IMR-90 (cell line): ENCODE measurements around the gene NAPB. TPM values are rescaled to one million over a fixed set of nuclear protein-coding genes. Genes with fewer than 3 reads are reported as not detected.
A peak's percentile ranks its signal among the peaks of the same experiment; 100 is the strongest.

Experiments
- ATAC-seq: fragments of 200-7000 bp; cut with Tn5 transposase; 2 replicates; pipeline ENCODE4 v1.9.1; 2020; ENCODE audit warnings: low read depth, mild to moderate bottlenecking, moderate library complexity
- BruUV-seq: library from RNA; stranded (reverse); fragments of 400-500 nt; replicated peaks from 2 replicates; lab custom pipeline; 2021; lab: Mats Ljungman, UMichigan
- CTCF ChIA-PET: fragments of 300-600 bp; formaldehyde crosslinking; extraction: SDS; loops from one replicate; lab custom pipeline; 2021; ENCODE audit warnings: antibody characterized with exemption; lab: Yijun Ruan, JAX
- POLR2A ChIA-PET: fragments of 300-600 bp; sonication (Branson Sonifier 250); formaldehyde crosslinking; loops from one replicate; lab custom pipeline; 2022; ENCODE audit warnings: antibody characterized with exemption; ENCODE audit not compliant: unreplicated experiment; lab: Charles Lee
- DNase-seq: peaks from one replicate; pipeline ENCODE4 v3.0.0; 2013
- H2AFZ ChIP-seq: replicated peaks from 2 replicates; pipeline ENCODE3; 2013; ENCODE audit warnings: low read length, mild to moderate bottlenecking; ENCODE audit not compliant: poor library complexity
- H2AK5ac ChIP-seq: 2 replicates; pipeline ENCODE4 v1.6.1; 2013; ENCODE audit warnings: low read depth, low read length, inconsistent platforms
- H2AK9ac ChIP-seq: replicated peaks from 2 replicates; pipeline ENCODE3; 2013; ENCODE audit warnings: mild to moderate bottlenecking, low read depth, low read length, moderate library complexity; ENCODE audit not compliant: poor library complexity
- H2BK120ac ChIP-seq: 2 replicates; pipeline ENCODE4 v1.6.1; 2013; ENCODE audit warnings: low read depth, low read length, inconsistent platforms
- H2BK15ac ChIP-seq: 3 replicates; pipeline ENCODE4 v1.6.1; 2013; ENCODE audit warnings: low read depth, low read length, inconsistent platforms
- H2BK20ac ChIP-seq: 2 replicates; pipeline ENCODE4 v1.6.1; 2013; ENCODE audit warnings: low read depth, mild to moderate bottlenecking, inconsistent platforms, low read length, moderate library complexity
- H2BK5ac ChIP-seq: 2 replicates; pipeline ENCODE4 v1.6.1; 2013; ENCODE audit warnings: mild to moderate bottlenecking, low read depth, low read length, inconsistent platforms; ENCODE audit not compliant: poor library complexity, severe bottlenecking
- H3K14ac ChIP-seq: replicated peaks from 2 replicates; pipeline ENCODE4 v1.6.1; 2013; ENCODE audit warnings: low read depth, low read length, inconsistent platforms
- H3K18ac ChIP-seq: 2 replicates; pipeline ENCODE4 v1.6.1; 2013; ENCODE audit warnings: low read depth, low read length, control low read depth
- H3K23ac ChIP-seq: 2 replicates; pipeline ENCODE4 v1.6.1; 2013; ENCODE audit warnings: low read depth, low read length, inconsistent platforms
- H3K27ac ChIP-seq: 2 replicates; pipeline ENCODE4 v1.5.1; 2013; ENCODE audit warnings: mild to moderate bottlenecking, control low read depth, low read length; ENCODE audit not compliant: insufficient read depth
- H3K27me3 ChIP-seq: 2 replicates; pipeline ENCODE4 v1.6.1; 2013; ENCODE audit warnings: low read length; ENCODE audit not compliant: control insufficient read depth, insufficient read depth
- H3K36me3 ChIP-seq: 2 replicates; pipeline ENCODE4 v1.6.1; 2013; ENCODE audit warnings: low read length, mixed read lengths; ENCODE audit not compliant: control insufficient read depth, insufficient read depth
- H3K4ac ChIP-seq: 2 replicates; pipeline ENCODE4 v1.6.1; 2013; ENCODE audit warnings: low read depth, low read length, inconsistent platforms
- H3K4me1 ChIP-seq: 2 replicates; pipeline ENCODE4 v1.6.1; 2013; ENCODE audit warnings: low read length, mixed read lengths; ENCODE audit not compliant: control insufficient read depth, insufficient read depth
- H3K4me2 ChIP-seq: 2 replicates; pipeline ENCODE4 v1.6.1; 2013; ENCODE audit warnings: low read depth, mild to moderate bottlenecking, control low read depth, low read length, moderate library complexity
- H3K4me3 ChIP-seq: 2 replicates; pipeline ENCODE4 v1.5.1; 2013; ENCODE audit warnings: low read depth, mild to moderate bottlenecking, control low read depth, low read length, moderate library complexity; ENCODE audit not compliant: insufficient read depth
- H3K56ac ChIP-seq: 2 replicates; pipeline ENCODE4 v1.6.1; 2013; ENCODE audit warnings: low read length, inconsistent platforms; ENCODE audit not compliant: insufficient read depth; ENCODE audit errors: extremely low read depth
- H3K79me1 ChIP-seq, 2 experiments: 2 replicates each; pipeline ENCODE4 v1.6.1; 2013; ENCODE audit warnings: low read length in 2 of 2, inconsistent platforms in 1 of 2, low read depth in 1 of 2
- H3K9ac ChIP-seq: 2 replicates; pipeline ENCODE4 v1.6.1; 2013; ENCODE audit warnings: low read depth, low read length, control low read depth
- H3K9me1 ChIP-seq: 2 replicates; pipeline ENCODE4 v1.6.1; 2013; ENCODE audit warnings: low read length, inconsistent platforms; ENCODE audit not compliant: insufficient read depth
- H3K9me3 ChIP-seq: 2 replicates; pipeline ENCODE4 v1.6.1; 2013; ENCODE audit warnings: low read length; ENCODE audit not compliant: control insufficient read depth, insufficient read depth
- H4K20me1 ChIP-seq: 2 replicates; pipeline ENCODE4 v1.6.1; 2013; ENCODE audit warnings: low read length, inconsistent platforms; ENCODE audit not compliant: insufficient read depth
- H4K5ac ChIP-seq: 2 replicates; pipeline ENCODE4 v1.6.1; 2013; ENCODE audit warnings: mild to moderate bottlenecking, low read depth, low read length, control low read depth
- H4K8ac ChIP-seq, 2 experiments: 2 replicates each; pipeline ENCODE4 v1.6.1; 2013; ENCODE audit warnings: low read depth in 2 of 2, low read length in 2 of 2, control low read depth in 1 of 2, inconsistent platforms in 1 of 2
- H4K91ac ChIP-seq: 2 replicates; pipeline ENCODE4 v1.6.1; 2013; ENCODE audit warnings: low read depth, low read length, inconsistent platforms; ENCODE audit not compliant: insufficient read depth
- CEBPB ChIP-seq: IDR thresholded peaks from 2 replicates; pipeline ENCODE4 v1.6.1; 2012; ENCODE audit warnings: low read depth, low read length, improper control_type of control experiment
- CHD1 ChIP-seq: IDR thresholded peaks from 2 replicates; pipeline ENCODE4 v1.6.1; 2012; ENCODE audit warnings: low read depth, low read length, improper control_type of control experiment
- ELK1 ChIP-seq: fragments of 150-350 bp; IDR thresholded peaks from 2 replicates; pipeline ENCODE4 v1.6.1; 2016; ENCODE audit warnings: low read depth, mild to moderate bottlenecking, low read length, moderate library complexity, borderline replicate concordance
- FOS ChIP-seq: fragments of 150-350 bp; IDR thresholded peaks from 2 replicates; pipeline ENCODE4 v1.6.1; 2016; ENCODE audit warnings: low read depth, low read length
- MAFK ChIP-seq: IDR thresholded peaks from 2 replicates; pipeline ENCODE4 v1.6.1; 2012; ENCODE audit warnings: low read depth, low read length, improper control_type of control experiment
- MAZ ChIP-seq: IDR thresholded peaks from 2 replicates; pipeline ENCODE4 v1.6.1; 2012; ENCODE audit warnings: low read depth, mild to moderate bottlenecking, low read length, improper control_type of control experiment, moderate library complexity, borderline replicate concordance
- MXI1 ChIP-seq: IDR thresholded peaks from 2 replicates; pipeline ENCODE4 v1.6.1; 2012; ENCODE audit warnings: low read depth, mild to moderate bottlenecking, low read length, moderate library complexity, borderline replicate concordance
- NFE2L2 ChIP-seq: fragments of 150-350 bp; IDR thresholded peaks from 2 replicates; pipeline ENCODE4 v1.6.1; 2016; ENCODE audit warnings: low read depth, mild to moderate bottlenecking, low read length
- POLR2A ChIP-seq: IDR thresholded peaks from 2 replicates; pipeline ENCODE4 v1.6.1; 2012; ENCODE audit warnings: mild to moderate bottlenecking, low read depth, low read length
- RAD21 ChIP-seq: IDR thresholded peaks from 2 replicates; pipeline ENCODE4 v1.6.1; 2012; ENCODE audit warnings: low read length, improper control_type of control experiment
- RCOR1 ChIP-seq: IDR thresholded peaks from 2 replicates; pipeline ENCODE4 v1.6.1; 2012; ENCODE audit warnings: mild to moderate bottlenecking, low read length, improper control_type of control experiment; ENCODE audit not compliant: insufficient replicate concordance
- RFX5 ChIP-seq: IDR thresholded peaks from 2 replicates; pipeline ENCODE4 v1.8.0; 2012; ENCODE audit warnings: low read depth, mild to moderate bottlenecking, low read length, moderate library complexity
- SMC3 ChIP-seq: fragments of 150-350 bp; IDR thresholded peaks from 2 replicates; pipeline ENCODE4 v1.6.1; 2016; ENCODE audit warnings: low read depth, mild to moderate bottlenecking, antibody characterized with exemption, low read length, moderate library complexity
- WGBS, 2 experiments: methylation state at CpG; one replicate each; pipeline versions ENCODE4 v1.1.5 to v1.1.7; 2013; ENCODE audit warnings: missing lambda C conversion rate in 2 of 2; ENCODE audit not compliant: insufficient read length in 1 of 2; ENCODE audit errors: extremely low coverage in 2 of 2; 5-methylcytosine and 5-hydroxymethylcytosine counted together
- dilution Hi-C: fragments of 300-500 bp; cut with HindIII; formaldehyde crosslinking; loops from one replicate; pipeline ENCODE4 v1.14.3; 2018; ENCODE audit warnings: low sequenced_read_pairs; ENCODE audit not compliant: unreplicated experiment
- in situ Hi-C: fragments of 300-500 bp; cut with MboI; formaldehyde crosslinking; loops from 3 replicates; pipeline ENCODE4 v1.14.3; 2019; ENCODE audit warnings: low sequenced_read_pairs, inconsistent platforms, mixed read lengths
- intact Hi-C: fragments of 100-400 bp; cut with micrococcal nuclease; formaldehyde crosslinking; loops from 2 replicates; pipeline ENCODE4 v1.10.0; 2022
- polyA plus RNA-seq, 3 experiments: library from polyadenylated mRNA; depleted of rRNA; stranded (reverse); fragments of >200 nt; gene quantifications; 2 replicates each; pipeline ENCODE4 v1.2.3, GENCODE V29; 2012; ENCODE audit warnings: low replicate concordance in 1 of 3
- total RNA-seq: library from RNA; depleted of rRNA; stranded (reverse); fragments of >200 nt; gene quantifications from 2 replicates; pipeline ENCODE4 v1.2.3, GENCODE V29; 2012
- TF ChIP-seq, protein P1 (sequence below): conservative IDR thresholded peaks from 2 replicates; pipeline ENCODE4 v1.5.1; 2012; ENCODE audit warnings: mild to moderate bottlenecking, low read depth, low read length, improper control_type of control experiment

The NAPB gene
- total and polyA plus RNA-seq, 2 of the 4 experiments (the other 2 are of a cell fraction), result 4.4 to 5.2 TPM

GRCh38 chr20:23361476-23362391, 59.6 kb downstream of the NAPB start, which contains the start of gene GZF1:
Gene GZF1, plus strand, starts transcription at chr20:23362182. Its CDS starts 2,202 bp downstream, at chr20:23364384.
- peak within 1 kb of the TSS; percentile 60; the same call in 1 of the 2 replicates for H2BK20ac ChIP-seq
- peaks cover 11% of the 10 kb centered on the region for H3K4me1 ChIP-seq
- H3K56ac ChIP-seq, result peak within 1 kb of the TSS; percentile 86
- H3K23ac ChIP-seq, result peak within 1 kb of the TSS; percentile 99
- no TSS peak for BruUV-seq
- H2AK5ac ChIP-seq, result peak within 1 kb of the TSS; percentile 77
- peak; percentile 97 for DNase-seq
- peak within 1 kb of the TSS; percentile 75 for H3K4me2 ChIP-seq
- H2AK9ac ChIP-seq, result peak within 1 kb of the TSS; percentile 77
- H4K20me1 ChIP-seq, result peaks cover 33% of the 10 kb centered on the region
- peak within 1 kb of the TSS; percentile 62 for H4K5ac ChIP-seq
- peak within 1 kb of the TSS; percentile 66; the same call in 1 of the 3 replicates for H2BK15ac ChIP-seq
- peaks cover 9% of the 10 kb centered on the region for H3K9me1 ChIP-seq
- H3K14ac ChIP-seq, result peak within 1 kb of the TSS; percentile 99
- peak within 1 kb of the TSS; percentile 37 for H3K18ac ChIP-seq
- H3K36me3 ChIP-seq, result peaks cover 15% of the 10 kb centered on the region
- H4K91ac ChIP-seq, result peak within 1 kb of the TSS; percentile 90
- H3K4ac ChIP-seq, result peak within 1 kb of the TSS; percentile 91
- H4K8ac ChIP-seq, result peak within 1 kb of the TSS; percentile 91 to 99
- CTCF ChIA-PET, result no interaction called here
- H3K4me3 ChIP-seq, result peak within 1 kb of the TSS; percentile 76
- in situ Hi-C loops (no loop called here), intact Hi-C loops (loop anchor here (1.0 to 5.0 kb wide), 2 partner anchors 60 to 276 kb away; partner anchors contain the start of genes CST3 and NAPB), dilution Hi-C loops (no loop called here)
- peak within 1 kb of the TSS; percentile 79 for H3K9ac ChIP-seq
- ATAC-seq, result peak; percentile 89
- peaks cover 18 to 47% of the 10 kb centered on the region in 2 experiments for H3K79me1 ChIP-seq
- H2BK120ac ChIP-seq, result peak within 1 kb of the TSS; percentile 74
- H3K27me3 ChIP-seq, result no peaks in the 10 kb centered on the region
- H2AFZ ChIP-seq, result peak within 1 kb of the TSS; percentile 93
- 1% methylated on average over 46 of the region's 114 CpGs; no CpG with 5 or more reads in 1 of the 2 experiments for WGBS, 2 experiments
- peak within 1 kb of the TSS; percentile 87 for H2BK5ac ChIP-seq
- peak within 1 kb of the TSS; percentile 83 for H3K27ac ChIP-seq
- no peaks in the 10 kb centered on the region for H3K9me3 ChIP-seq
- POLR2A ChIA-PET, result interaction anchor here (1.0 kb wide), 1 partner anchor 11 kb away, joined by 4 read pairs; the partner anchor contains the start of gene NXT1
- TF ChIP-seq RCOR1 (no peak), CEBPB (peak; percentile 100), POLR2A (peak; percentile 95), NFE2L2 (peak; percentile 77; the same call in 1 of the 2 replicates), RFX5 (no peak), MAZ (peak; percentile 89), ELK1 (no peak), RAD21 (no peak), MXI1 (no peak), FOS (0 out of 2 replicates have a peak, but pooled peaks have one; percentile 74), CHD1 (0 out of 2 replicates have a peak, but pooled peaks have one; percentile 41), MAFK (0 out of 2 replicates have a peak, but pooled peaks have one; percentile 9), SMC3 (no peak)
- TF ChIP-seq, protein P1, sequence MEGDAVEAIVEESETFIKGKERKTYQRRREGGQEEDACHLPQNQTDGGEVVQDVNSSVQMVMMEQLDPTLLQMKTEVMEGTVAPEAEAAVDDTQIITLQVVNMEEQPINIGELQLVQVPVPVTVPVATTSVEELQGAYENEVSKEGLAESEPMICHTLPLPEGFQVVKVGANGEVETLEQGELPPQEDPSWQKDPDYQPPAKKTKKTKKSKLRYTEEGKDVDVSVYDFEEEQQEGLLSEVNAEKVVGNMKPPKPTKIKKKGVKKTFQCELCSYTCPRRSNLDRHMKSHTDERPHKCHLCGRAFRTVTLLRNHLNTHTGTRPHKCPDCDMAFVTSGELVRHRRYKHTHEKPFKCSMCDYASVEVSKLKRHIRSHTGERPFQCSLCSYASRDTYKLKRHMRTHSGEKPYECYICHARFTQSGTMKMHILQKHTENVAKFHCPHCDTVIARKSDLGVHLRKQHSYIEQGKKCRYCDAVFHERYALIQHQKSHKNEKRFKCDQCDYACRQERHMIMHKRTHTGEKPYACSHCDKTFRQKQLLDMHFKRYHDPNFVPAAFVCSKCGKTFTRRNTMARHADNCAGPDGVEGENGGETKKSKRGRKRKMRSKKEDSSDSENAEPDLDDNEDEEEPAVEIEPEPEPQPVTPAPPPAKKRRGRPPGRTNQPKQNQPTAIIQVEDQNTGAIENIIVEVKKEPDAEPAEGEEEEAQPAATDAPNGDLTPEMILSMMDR, result no peak
